HG03342 (cell line): ENCODE data around the gene GHRL.

Source experiments
- ATAC-seq: cut with Tn5 transposase; IDR thresholded peaks from one replicate; pipeline ENCODE4 v1.9.1; 2021; ENCODE audit warnings: mild to moderate bottlenecking, moderate library complexity; ENCODE audit not compliant: unreplicated experiment

The GHRL gene

GRCh38 chr3:10248184-10248983 is 44.4 kb downstream of the GHRL start, which contains the start of gene TATDN2:
TSS of gene TATDN2 (plus strand) at chr3:10248459. CDS start at chr3:10249201, 742 bp downstream.
- ATAC-seq, result peak; percentile 92

GRCh38 chr3:10247679-10248183 is 45.0 kb downstream of the GHRL start:
- ATAC-seq, result no peak

GRCh38 chr3:10245081-10245712 is 47.5 kb downstream of the GHRL start:
- ATAC-seq, result no peak

GRCh38 chr3:10244009-10244408 is 48.7 kb downstream of the GHRL start:
- no peak for ATAC-seq

- ATAC-seq, result no peak
Measured at GRCh38 chr3:10242182-10243065, 50.3 kb downstream of the GHRL start.

- no peak for ATAC-seq
Measured at GRCh38 chr3:10240799-10241198, 51.9 kb downstream of the GHRL start.

- no peak for ATAC-seq
Measured at GRCh38 chr3:10238345-10239183, 54.2 kb downstream of the GHRL start.
